ENCODE data around the gene KCNE3. TPM values are rescaled to one million over a fixed set of nuclear protein-coding genes. Genes with fewer than 3 reads are reported as not detected.

KCNE3 gene
- total RNA-seq, 1 donor from 2014 or later, result 0.59 TPM

DNA sequence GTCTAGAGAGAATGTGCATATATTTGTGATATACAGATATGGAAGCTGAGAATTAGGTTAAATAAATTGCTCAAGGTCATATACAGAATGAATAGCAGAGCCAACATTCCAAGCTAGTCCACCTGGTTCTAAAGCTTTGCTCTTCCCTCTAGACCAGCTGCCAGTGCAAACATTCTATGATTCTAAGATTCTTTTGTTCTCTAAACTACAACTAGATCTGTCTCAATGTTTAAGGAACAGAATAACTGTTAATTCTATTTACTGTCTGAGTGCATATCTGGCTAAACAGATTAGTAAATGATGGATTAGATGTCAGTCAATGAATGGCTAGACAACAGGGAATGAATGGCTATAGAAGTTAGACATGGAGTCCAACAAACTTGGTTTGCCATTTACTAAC is 19.6 kb downstream of the KCNE3 start:
- H3K36me3 Mint-ChIP-seq (ENCODE audit: low read depth, unreplicated experiment), result peaks cover 2% of the 10 kb centered on the region

DNA sequence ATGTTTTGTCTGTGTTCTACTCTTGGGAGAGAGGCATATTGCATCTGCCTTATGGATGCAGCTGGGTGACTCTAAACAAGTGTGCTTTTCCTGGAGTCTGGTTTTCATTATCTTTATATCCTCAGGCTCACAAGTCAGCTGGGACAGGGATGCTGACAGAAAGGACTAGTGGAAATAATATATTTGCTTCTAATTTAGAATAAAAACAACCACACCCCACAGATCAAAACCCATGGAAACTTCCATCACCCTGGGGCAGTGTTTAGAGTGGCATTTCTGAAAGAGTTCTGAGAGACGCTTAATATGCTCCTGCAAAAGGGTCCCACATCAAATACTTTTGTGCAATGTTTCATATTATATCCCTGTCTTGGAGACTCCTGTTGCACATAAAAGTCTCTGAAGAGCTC is 20.8 kb downstream of the KCNE3 start:
- FAIRE-seq, result no peak
- Histone ChIP-seq H3K79me2 (ENCODE audit: insufficient read depth, low read length) (no peaks in the 10 kb centered on the region), H3K27ac (ENCODE audit: low read depth, low read length) (no peak overlapping the region), H3K36me3 (ENCODE audit: insufficient read depth, low read length) (no peaks in the 10 kb centered on the region), H3K4me3 (ENCODE audit: insufficient read depth, low read depth, low read length) (no peak overlapping the region), H4K20me1 (ENCODE audit: insufficient read depth, low read length) (no peaks in the 10 kb centered on the region), H3K4me1 (ENCODE audit: insufficient read depth, low read length) (peaks cover 17% of the 10 kb centered on the region), H3K9ac (ENCODE audit: low read length) (no peak overlapping the region), H3K27me3 (ENCODE audit: insufficient read depth, low read length) (no peaks in the 10 kb centered on the region), H2AFZ (ENCODE audit: low read depth, low read length) (no peak overlapping the region), H3K9me3 (ENCODE audit: insufficient read depth, low read depth, low read length) (no peaks in the 10 kb centered on the region), H3K4me2 (ENCODE audit: low read length) (no peak overlapping the region)
- H3K27me3 Mint-ChIP-seq (ENCODE audit: low read depth, unreplicated experiment), result peaks cover 3% of the 10 kb centered on the region
- H3K27ac Mint-ChIP-seq (ENCODE audit: unreplicated experiment), result no peak overlapping the region
- TF ChIP-seq, protein P1, sequence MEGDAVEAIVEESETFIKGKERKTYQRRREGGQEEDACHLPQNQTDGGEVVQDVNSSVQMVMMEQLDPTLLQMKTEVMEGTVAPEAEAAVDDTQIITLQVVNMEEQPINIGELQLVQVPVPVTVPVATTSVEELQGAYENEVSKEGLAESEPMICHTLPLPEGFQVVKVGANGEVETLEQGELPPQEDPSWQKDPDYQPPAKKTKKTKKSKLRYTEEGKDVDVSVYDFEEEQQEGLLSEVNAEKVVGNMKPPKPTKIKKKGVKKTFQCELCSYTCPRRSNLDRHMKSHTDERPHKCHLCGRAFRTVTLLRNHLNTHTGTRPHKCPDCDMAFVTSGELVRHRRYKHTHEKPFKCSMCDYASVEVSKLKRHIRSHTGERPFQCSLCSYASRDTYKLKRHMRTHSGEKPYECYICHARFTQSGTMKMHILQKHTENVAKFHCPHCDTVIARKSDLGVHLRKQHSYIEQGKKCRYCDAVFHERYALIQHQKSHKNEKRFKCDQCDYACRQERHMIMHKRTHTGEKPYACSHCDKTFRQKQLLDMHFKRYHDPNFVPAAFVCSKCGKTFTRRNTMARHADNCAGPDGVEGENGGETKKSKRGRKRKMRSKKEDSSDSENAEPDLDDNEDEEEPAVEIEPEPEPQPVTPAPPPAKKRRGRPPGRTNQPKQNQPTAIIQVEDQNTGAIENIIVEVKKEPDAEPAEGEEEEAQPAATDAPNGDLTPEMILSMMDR (IDR thresholded peaks at IDR 0.05; ENCODE audit: insufficient read depth, low read depth, low read length), result no peak
- TF ChIP-seq EZH2 (IDR thresholded peaks at IDR 0.05; ENCODE audit: insufficient read depth, low read length), result no peak
- DNase-seq (ENCODE audit: low read depth), result no peak
- H3K4me1 Mint-ChIP-seq (ENCODE audit: low read depth, unreplicated experiment), result peaks cover 3% of the 10 kb centered on the region
- peaks cover 2% of the 10 kb centered on the region for H3K36me3 Mint-ChIP-seq (ENCODE audit: low read depth, unreplicated experiment)
- no peak overlapping the region for H3K4me3 Mint-ChIP-seq (ENCODE audit: unreplicated experiment)
- no peaks in the 10 kb centered on the region for H3K9me3 Mint-ChIP-seq (ENCODE audit: unreplicated experiment)

More for the DNA sequence above, 19.6 kb downstream of the KCNE3 start:
- no peak for DNase-seq (ENCODE audit: low read depth)
- no peak for FAIRE-seq
- Histone ChIP-seq H3K36me3 (ENCODE audit: insufficient read depth, low read length) (no peaks in the 10 kb centered on the region), H3K27me3 (ENCODE audit: insufficient read depth, low read length) (no peaks in the 10 kb centered on the region), H3K9ac (ENCODE audit: low read length) (no peak overlapping the region), H3K9me3 (ENCODE audit: insufficient read depth, low read depth, low read length) (no peaks in the 10 kb centered on the region), H3K79me2 (ENCODE audit: insufficient read depth, low read length) (no peaks in the 10 kb centered on the region), H3K4me2 (ENCODE audit: low read length) (no peak overlapping the region), H3K27ac (ENCODE audit: low read depth, low read length) (no peak overlapping the region), H3K4me3 (ENCODE audit: insufficient read depth, low read depth, low read length) (no peak overlapping the region), H3K4me1 (ENCODE audit: insufficient read depth, low read length) (peaks cover 13% of the 10 kb centered on the region), H2AFZ (ENCODE audit: low read depth, low read length) (no peak overlapping the region), H4K20me1 (ENCODE audit: insufficient read depth, low read length) (no peaks in the 10 kb centered on the region)
- Mint-ChIP-seq H3K4me1 (ENCODE audit: low read depth, unreplicated experiment) (peaks cover 3% of the 10 kb centered on the region), H3K9me3 (ENCODE audit: unreplicated experiment) (no peaks in the 10 kb centered on the region), H3K27me3 (ENCODE audit: low read depth, unreplicated experiment) (peaks cover 9% of the 10 kb centered on the region), H3K27ac (ENCODE audit: unreplicated experiment) (no peak overlapping the region), H3K4me3 (ENCODE audit: unreplicated experiment) (no peak overlapping the region)
- no peak for TF ChIP-seq EZH2 (IDR thresholded peaks at IDR 0.05; ENCODE audit: insufficient read depth, low read length)
- TF ChIP-seq, protein P1 (IDR thresholded peaks at IDR 0.05; ENCODE audit: insufficient read depth, low read depth, low read length), result no peak

DNA sequence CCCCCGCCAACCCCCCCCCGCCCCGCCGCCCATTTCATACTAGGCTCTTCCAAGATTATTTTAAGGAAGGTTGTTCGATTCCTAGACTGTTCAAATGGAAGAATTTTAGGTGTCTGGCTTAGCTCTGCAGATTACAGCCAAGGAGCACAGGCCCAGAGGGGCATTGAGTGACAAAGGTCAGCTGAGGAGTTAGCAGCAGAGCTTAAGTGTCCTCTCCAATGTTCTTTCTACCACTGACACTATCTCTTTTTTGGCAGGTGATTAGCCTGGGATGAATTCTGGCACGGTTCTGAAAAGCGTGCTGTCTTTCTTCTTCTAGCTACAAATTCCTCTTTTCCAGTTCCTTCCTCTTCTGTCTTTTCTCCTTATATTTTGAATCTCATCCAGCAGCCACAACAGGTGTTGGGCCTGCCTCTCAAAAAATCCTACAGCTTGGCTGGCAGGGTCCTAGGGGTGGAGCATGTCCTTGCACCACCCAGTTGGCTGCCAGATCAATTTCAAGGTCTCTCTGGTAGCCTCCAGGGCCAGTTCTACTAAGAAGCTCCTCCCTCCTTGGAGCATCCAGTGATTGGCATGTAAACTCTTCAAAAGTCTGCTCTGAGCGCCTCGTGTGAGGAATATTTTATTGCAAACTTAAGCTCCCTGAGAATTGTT is 23.0 kb downstream of the KCNE3 start:
- H3K36me3 Mint-ChIP-seq (ENCODE audit: low read depth, unreplicated experiment), result peaks cover 2% of the 10 kb centered on the region
- peaks cover 3% of the 10 kb centered on the region for H3K27me3 Mint-ChIP-seq (ENCODE audit: low read depth, unreplicated experiment)
- Histone ChIP-seq H3K27ac (ENCODE audit: low read depth, low read length) (no peak overlapping the region), H4K20me1 (ENCODE audit: insufficient read depth, low read length) (no peaks in the 10 kb centered on the region), H3K79me2 (ENCODE audit: insufficient read depth, low read length) (no peaks in the 10 kb centered on the region), H3K27me3 (ENCODE audit: insufficient read depth, low read length) (no peaks in the 10 kb centered on the region), H3K9me3 (ENCODE audit: insufficient read depth, low read depth, low read length) (no peaks in the 10 kb centered on the region), H3K36me3 (ENCODE audit: insufficient read depth, low read length) (no peaks in the 10 kb centered on the region), H3K4me3 (ENCODE audit: insufficient read depth, low read depth, low read length) (no peak overlapping the region), H3K4me2 (ENCODE audit: low read length) (no peak overlapping the region), H2AFZ (ENCODE audit: low read depth, low read length) (no peak overlapping the region), H3K4me1 (ENCODE audit: insufficient read depth, low read length) (peaks cover 9% of the 10 kb centered on the region), H3K9ac (ENCODE audit: low read length) (no peak overlapping the region)
- no peak overlapping the region for H3K27ac Mint-ChIP-seq (ENCODE audit: unreplicated experiment)
- no peak overlapping the region for H3K4me3 Mint-ChIP-seq (ENCODE audit: unreplicated experiment)
- FAIRE-seq (no peak), DNase-seq (ENCODE audit: low read depth) (no peak)
- H3K9me3 Mint-ChIP-seq (ENCODE audit: unreplicated experiment), result no peaks in the 10 kb centered on the region
- no peak for TF ChIP-seq EZH2 (IDR thresholded peaks at IDR 0.05; ENCODE audit: insufficient read depth, low read length)
- TF ChIP-seq, protein P1 (IDR thresholded peaks at IDR 0.05; ENCODE audit: insufficient read depth, low read depth, low read length), result no peak
- H3K4me1 Mint-ChIP-seq (ENCODE audit: low read depth, unreplicated experiment), result peaks cover 3% of the 10 kb centered on the region

Measured in astrocyte (in vitro differentiated cells and primary cell).